Hepatocyte (in vitro differentiated cells): ENCODE results near the gene INCENP.

Experiments used
- EZH2phosphoT487 ChIP-seq: fragments of 200-600 bp; sonication (generic); IDR thresholded peaks from one replicate; pipeline ENCODE4 v1.6.1; 2018; ENCODE audit warnings: antibody characterized with exemption, mild to moderate bottlenecking, low read depth, moderate library complexity; ENCODE audit not compliant: unreplicated experiment, severe bottlenecking
- TF ChIP-seq, protein P1 (sequence below): fragments of 200-600 bp; sonication (generic); IDR thresholded peaks from 2 replicates; pipeline ENCODE4 v1.5.1; 2016; ENCODE audit warnings: antibody characterized with exemption, mild to moderate bottlenecking; ENCODE audit not compliant: poor library complexity

DNA sequence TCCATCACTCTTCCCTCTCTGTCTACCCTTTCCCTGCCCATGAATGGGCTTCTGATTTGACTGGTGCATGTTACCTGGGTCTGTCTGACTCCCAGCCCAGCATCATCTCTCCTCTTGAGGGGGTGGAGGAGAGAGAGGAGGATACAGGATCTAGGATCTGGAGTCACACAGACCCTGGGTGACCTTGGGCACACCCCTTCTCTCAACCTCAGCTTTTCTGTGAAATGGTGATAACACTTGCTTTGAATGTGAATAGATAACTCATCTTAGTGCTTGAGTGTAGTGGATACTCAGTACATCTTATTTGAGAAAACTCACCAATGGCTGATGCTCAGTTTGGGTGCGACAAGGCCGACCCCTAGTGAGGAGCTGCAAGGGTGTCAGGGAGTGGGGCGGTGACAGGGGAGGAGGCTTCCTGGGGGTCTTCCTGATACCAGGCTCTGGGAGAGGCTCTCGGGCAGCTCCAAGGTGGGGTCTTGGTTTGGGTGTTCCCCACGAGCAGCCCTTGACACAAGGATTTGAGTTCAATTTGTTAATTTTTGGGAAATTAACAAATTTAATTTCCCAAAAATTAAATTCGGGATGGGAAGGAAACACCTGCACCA, 9.0 kb downstream of the INCENP start:
- TF ChIP-seq, protein P1, sequence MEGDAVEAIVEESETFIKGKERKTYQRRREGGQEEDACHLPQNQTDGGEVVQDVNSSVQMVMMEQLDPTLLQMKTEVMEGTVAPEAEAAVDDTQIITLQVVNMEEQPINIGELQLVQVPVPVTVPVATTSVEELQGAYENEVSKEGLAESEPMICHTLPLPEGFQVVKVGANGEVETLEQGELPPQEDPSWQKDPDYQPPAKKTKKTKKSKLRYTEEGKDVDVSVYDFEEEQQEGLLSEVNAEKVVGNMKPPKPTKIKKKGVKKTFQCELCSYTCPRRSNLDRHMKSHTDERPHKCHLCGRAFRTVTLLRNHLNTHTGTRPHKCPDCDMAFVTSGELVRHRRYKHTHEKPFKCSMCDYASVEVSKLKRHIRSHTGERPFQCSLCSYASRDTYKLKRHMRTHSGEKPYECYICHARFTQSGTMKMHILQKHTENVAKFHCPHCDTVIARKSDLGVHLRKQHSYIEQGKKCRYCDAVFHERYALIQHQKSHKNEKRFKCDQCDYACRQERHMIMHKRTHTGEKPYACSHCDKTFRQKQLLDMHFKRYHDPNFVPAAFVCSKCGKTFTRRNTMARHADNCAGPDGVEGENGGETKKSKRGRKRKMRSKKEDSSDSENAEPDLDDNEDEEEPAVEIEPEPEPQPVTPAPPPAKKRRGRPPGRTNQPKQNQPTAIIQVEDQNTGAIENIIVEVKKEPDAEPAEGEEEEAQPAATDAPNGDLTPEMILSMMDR = no peak
- TF ChIP-seq EZH2phosphoT487 = no peak
